Testis (tissue), 2 donors: ENCODE data around the gene MYEOV.

ENCODE experiments used
- POLR2A ChIP-seq: fragments of 450-650 bp; IDR thresholded peaks from one replicate; pipeline ENCODE4 v1.6.1; 2017; ENCODE audit warnings: antibody characterized with exemption, mild to moderate bottlenecking, moderate library complexity
- TF ChIP-seq, protein P1 (sequence below), 3 experiments: fragments of 450-650 bp in 2 of 3; fragments of 200-600 bp in 1 of 3; sonication (generic) in 1 of 3; IDR thresholded peaks; one replicate each; pipeline ENCODE4 v1.5.1; 2016 to 2019; ENCODE audit warnings: antibody characterized with exemption in 3 of 3, mild to moderate bottlenecking in 2 of 3, moderate library complexity in 1 of 3

- TF ChIP-seq, protein P1, sequence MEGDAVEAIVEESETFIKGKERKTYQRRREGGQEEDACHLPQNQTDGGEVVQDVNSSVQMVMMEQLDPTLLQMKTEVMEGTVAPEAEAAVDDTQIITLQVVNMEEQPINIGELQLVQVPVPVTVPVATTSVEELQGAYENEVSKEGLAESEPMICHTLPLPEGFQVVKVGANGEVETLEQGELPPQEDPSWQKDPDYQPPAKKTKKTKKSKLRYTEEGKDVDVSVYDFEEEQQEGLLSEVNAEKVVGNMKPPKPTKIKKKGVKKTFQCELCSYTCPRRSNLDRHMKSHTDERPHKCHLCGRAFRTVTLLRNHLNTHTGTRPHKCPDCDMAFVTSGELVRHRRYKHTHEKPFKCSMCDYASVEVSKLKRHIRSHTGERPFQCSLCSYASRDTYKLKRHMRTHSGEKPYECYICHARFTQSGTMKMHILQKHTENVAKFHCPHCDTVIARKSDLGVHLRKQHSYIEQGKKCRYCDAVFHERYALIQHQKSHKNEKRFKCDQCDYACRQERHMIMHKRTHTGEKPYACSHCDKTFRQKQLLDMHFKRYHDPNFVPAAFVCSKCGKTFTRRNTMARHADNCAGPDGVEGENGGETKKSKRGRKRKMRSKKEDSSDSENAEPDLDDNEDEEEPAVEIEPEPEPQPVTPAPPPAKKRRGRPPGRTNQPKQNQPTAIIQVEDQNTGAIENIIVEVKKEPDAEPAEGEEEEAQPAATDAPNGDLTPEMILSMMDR (IDR thresholded peaks at IDR 0.05) = no peak
- TF ChIP-seq POLR2A = no peak
Observed at GRCh38 chr11:69265210-69265609, 28.7 kb upstream of the MYEOV start.
